B cell (primary cell): ENCODE data around the gene PIP4K2A. TPM values are rescaled to one million over a fixed set of nuclear protein-coding genes. Genes with fewer than 3 reads are reported as not detected.

ENCODE experiments used
- ATAC-seq: fragments of 200-7000 bp; cut with Tn5 transposase; one replicate; pipeline ENCODE4 v1.10.0; 2021; ENCODE audit warnings: low read depth, mild to moderate bottlenecking, moderate number of reproducible peaks, moderate library complexity
- CTCF ChIA-PET: fragments of 350-600 bp; sonication (Branson Sonifier 250); formaldehyde crosslinking; loops from one replicate; lab custom pipeline; 2021; ENCODE audit warnings: antibody characterized with exemption, inconsistent platforms; lab: Charles Lee
- POLR2A ChIA-PET: fragments of 350-600 bp; sonication (Branson Sonifier 250); formaldehyde crosslinking; loops from one replicate; lab custom pipeline; 2021; ENCODE audit warnings: antibody characterized with exemption; lab: Charles Lee
- DNase-seq: peaks from one replicate; pipeline ENCODE4 v3.0.0; 2013
- H2AFZ ChIP-seq: 2 replicates; pipeline ENCODE4 v1.6.1; 2012; ENCODE audit warnings: mild to moderate bottlenecking, low read depth, low read length; ENCODE audit not compliant: insufficient read depth, poor library complexity, severe bottlenecking
- H3K27ac ChIP-seq, 2 donors: 1 replicate in 1 of 2; 2 replicates in 1 of 2; pipeline ENCODE4 v1.5.1; 2012 to 2013; ENCODE audit warnings: low read length in 2 of 2, mild to moderate bottlenecking in 2 of 2, moderate library complexity in 1 of 2
- H3K27me3 ChIP-seq, 4 experiments: fragments of 200-600 bp in 1 of 4; sonication (generic) in 1 of 4; replicated peaks in 1 of 4; 1 replicate in 2 of 4; 2 replicates in 2 of 4; pipeline versions ENCODE4 v1.6.1 to v1.7.0; 2013 to 2016; ENCODE audit warnings: low read length in 3 of 4, mild to moderate bottlenecking in 2 of 4, mixed read lengths in 1 of 4, moderate library complexity in 1 of 4; ENCODE audit not compliant: insufficient read depth in 4 of 4, control insufficient read depth in 3 of 4; ENCODE audit errors: control extremely low read depth in 1 of 4
- H3K36me3 ChIP-seq, 2 experiments: replicated peaks in 1 of 2; 1 replicate in 1 of 2; 2 replicates in 1 of 2; pipeline versions ENCODE4 v1.6.1 to v1.7.1; 2013; ENCODE audit warnings: low read length in 1 of 2; ENCODE audit not compliant: insufficient read depth in 2 of 2, control insufficient read depth in 1 of 2; ENCODE audit errors: control extremely low read depth in 1 of 2, extremely low read depth in 1 of 2
- H3K4me1 ChIP-seq, 2 donors: fragments of 200-600 bp in 1 of 2; sonication (generic) in 1 of 2; 1 replicate in 1 of 2; 2 replicates in 1 of 2; pipeline versions ENCODE4 v1.5.1 to v1.6.1; 2013 to 2017; ENCODE audit warnings: low read length in 2 of 2; ENCODE audit not compliant: control insufficient read depth in 2 of 2, insufficient read depth in 2 of 2
- H3K4me2 ChIP-seq: replicated peaks from 2 replicates; pipeline ENCODE3; 2012; ENCODE audit warnings: mild to moderate bottlenecking, low read depth, low read length; ENCODE audit not compliant: poor library complexity, severe bottlenecking
- H3K4me3 ChIP-seq, 5 experiments: fragments of 200-600 bp in 1 of 5; sonication (generic) in 1 of 5; 1 replicate in 3 of 5; 2 replicates in 2 of 5; pipeline versions ENCODE4 v1.5.1 to v1.7.0; 2011 to 2016; ENCODE audit warnings: low read length in 4 of 5, mild to moderate bottlenecking in 4 of 5, low read depth in 2 of 5, control low read depth in 1 of 5, moderate library complexity in 1 of 5; ENCODE audit not compliant: insufficient read depth in 1 of 5; ENCODE audit errors: control extremely low read depth in 1 of 5, extremely low read depth in 1 of 5
- H3K79me2 ChIP-seq: fragments of 200-600 bp; sonication (generic); one replicate; pipeline ENCODE4 v1.6.0; 2016; ENCODE audit warnings: low read length; ENCODE audit not compliant: control insufficient read depth, insufficient read depth
- H3K9ac ChIP-seq: fragments of 200-600 bp; sonication (generic); 2 replicates; pipeline ENCODE4 v1.6.1; 2017; ENCODE audit warnings: mild to moderate bottlenecking, low read length, moderate library complexity
- H3K9me3 ChIP-seq, 3 donors: one replicate each; pipeline versions ENCODE4 v1.6.1 to v1.7.1; 2013; ENCODE audit warnings: low read length in 2 of 3; ENCODE audit not compliant: control insufficient read depth in 2 of 3, insufficient read depth in 1 of 3; ENCODE audit errors: control extremely low read depth in 1 of 3
- H4K20me1 ChIP-seq: 2 replicates; pipeline ENCODE4 v1.6.0; 2012; ENCODE audit warnings: mild to moderate bottlenecking, low read length; ENCODE audit not compliant: insufficient read depth, control insufficient read depth, poor library complexity, severe bottlenecking
- H3K27ac Mint-ChIP-seq: one replicate; pipeline ENCODE4 v1.8.0; 2021; ENCODE audit warnings: mixed read lengths
- H3K27me3 Mint-ChIP-seq: one replicate; pipeline ENCODE4 v1.8.0; 2021; ENCODE audit warnings: mixed read lengths
- H3K4me1 Mint-ChIP-seq: one replicate; pipeline ENCODE4 v1.8.0; 2021; ENCODE audit warnings: mixed read lengths
- H3K4me3 Mint-ChIP-seq: one replicate; pipeline ENCODE4 v1.8.0; 2021; ENCODE audit warnings: mixed read lengths
- H3K9me3 Mint-ChIP-seq: one replicate; pipeline ENCODE4 v1.8.0; 2022; ENCODE audit warnings: mixed read lengths; ENCODE audit not compliant: insufficient read depth
- EZH2 ChIP-seq: IDR thresholded peaks from 2 replicates; pipeline ENCODE4 v1.6.1; 2012; ENCODE audit warnings: borderline replicate concordance, low read depth, mild to moderate bottlenecking, moderate library complexity, low read length; ENCODE audit not compliant: insufficient read depth, poor library complexity, severe bottlenecking
- WGBS: methylation state at CpG from one replicate; pipeline ENCODE4 v1.1.5; 2013; ENCODE audit warnings: missing lambda C conversion rate; ENCODE audit not compliant: insufficient coverage; 5-methylcytosine and 5-hydroxymethylcytosine counted together
- intact Hi-C: fragments of 100-400 bp; cut with micrococcal nuclease; formaldehyde crosslinking; loops from one replicate; pipeline ENCODE4 v1.10.0; 2022
- polyA plus RNA-seq: library from polyadenylated mRNA; depleted of rRNA; stranded (reverse); fragments of >200 nt; gene quantifications from 2 replicates; pipeline ENCODE4 v1.2.3, GENCODE V29; 2012
- total RNA-seq, 2 donors: library from RNA; stranded (reverse); fragments of 120-200 nt in 1 of 2; gene quantifications; 1 replicate in 1 of 2; 2 replicates in 1 of 2; pipeline versions ENCODE4 v1.2.3 to v1.2.4, GENCODE V29; 2013 to 2022
- TF ChIP-seq, protein P1 (sequence below): fragments of 200-600 bp; IDR thresholded peaks from one replicate; pipeline ENCODE4 v1.8.0; 2022; ENCODE audit warnings: antibody characterized with exemption, mild to moderate bottlenecking

PIP4K2A gene
- total and polyA plus RNA-seq, 2 donors (not counting 1 experiment from before 2014, with no cell fraction given): 21.8 to 103 TPM

DNA sequence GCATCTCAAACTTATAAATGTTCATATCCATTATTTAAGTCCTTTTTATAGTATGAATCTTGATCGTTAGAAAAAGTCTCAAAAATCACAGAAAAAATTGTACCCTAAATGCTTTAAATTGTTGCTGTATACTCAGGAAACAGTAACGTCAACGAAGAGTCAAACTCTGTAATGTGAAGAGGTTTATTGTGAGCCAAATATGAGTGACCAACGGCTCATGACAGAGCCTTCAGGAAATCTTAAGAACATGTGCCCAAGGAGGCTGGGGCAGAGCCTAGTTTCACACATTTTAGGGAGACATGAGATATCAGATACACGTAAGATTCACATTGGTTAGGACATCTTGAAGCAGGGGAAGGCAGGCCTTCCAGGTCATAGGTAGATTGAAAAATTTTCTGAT lies 86.1 kb downstream of the PIP4K2A start:
- DNase-seq (no peak), ATAC-seq (no peak)
- H3K27me3 Mint-ChIP-seq: no peaks in the 10 kb centered on the region
- Histone ChIP-seq H3K27ac (peak overlapping the region; percentile 87 to 88), H3K4me1 (peaks cover 55 to 76% of the 10 kb centered on the region in 2 donors), H3K9ac (no peak overlapping the region), H3K4me3 (no peak overlapping the region), H3K79me2 (peaks cover 98% of the 10 kb centered on the region), H3K4me2 (no peak overlapping the region), H3K9me3 (no peaks in the 10 kb centered on the region), H3K27me3 (no peaks in the 10 kb centered on the region), H4K20me1 (no peaks in the 10 kb centered on the region), H3K36me3 (no peaks in the 10 kb centered on the region), H2AFZ (peak overlapping the region; percentile 30)
- peaks cover 91% of the 10 kb centered on the region for H3K4me1 Mint-ChIP-seq
- intact Hi-C loops: loop anchor here (5.0 kb wide), 1 partner anchor 84 kb away; the partner anchor contains the start of gene PIP4K2A
- H3K27ac Mint-ChIP-seq: peak overlapping the region; percentile 94
- WGBS: 95% methylated on average over 4 of the region's 5 CpGs
- H3K4me3 Mint-ChIP-seq: peak overlapping the region; percentile 16
- POLR2A ChIA-PET: no interaction called here
- TF ChIP-seq, protein P1, sequence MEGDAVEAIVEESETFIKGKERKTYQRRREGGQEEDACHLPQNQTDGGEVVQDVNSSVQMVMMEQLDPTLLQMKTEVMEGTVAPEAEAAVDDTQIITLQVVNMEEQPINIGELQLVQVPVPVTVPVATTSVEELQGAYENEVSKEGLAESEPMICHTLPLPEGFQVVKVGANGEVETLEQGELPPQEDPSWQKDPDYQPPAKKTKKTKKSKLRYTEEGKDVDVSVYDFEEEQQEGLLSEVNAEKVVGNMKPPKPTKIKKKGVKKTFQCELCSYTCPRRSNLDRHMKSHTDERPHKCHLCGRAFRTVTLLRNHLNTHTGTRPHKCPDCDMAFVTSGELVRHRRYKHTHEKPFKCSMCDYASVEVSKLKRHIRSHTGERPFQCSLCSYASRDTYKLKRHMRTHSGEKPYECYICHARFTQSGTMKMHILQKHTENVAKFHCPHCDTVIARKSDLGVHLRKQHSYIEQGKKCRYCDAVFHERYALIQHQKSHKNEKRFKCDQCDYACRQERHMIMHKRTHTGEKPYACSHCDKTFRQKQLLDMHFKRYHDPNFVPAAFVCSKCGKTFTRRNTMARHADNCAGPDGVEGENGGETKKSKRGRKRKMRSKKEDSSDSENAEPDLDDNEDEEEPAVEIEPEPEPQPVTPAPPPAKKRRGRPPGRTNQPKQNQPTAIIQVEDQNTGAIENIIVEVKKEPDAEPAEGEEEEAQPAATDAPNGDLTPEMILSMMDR: no peak
- no peak for TF ChIP-seq EZH2
- H3K9me3 Mint-ChIP-seq: no peaks in the 10 kb centered on the region
- CTCF ChIA-PET: interaction anchor here (1.0 to 2.6 kb wide), 5 partner anchors 12 to 96 kb away, joined by 3 to 11 read pairs (median 6); no protein-coding TSS in a partner anchor

DNA sequence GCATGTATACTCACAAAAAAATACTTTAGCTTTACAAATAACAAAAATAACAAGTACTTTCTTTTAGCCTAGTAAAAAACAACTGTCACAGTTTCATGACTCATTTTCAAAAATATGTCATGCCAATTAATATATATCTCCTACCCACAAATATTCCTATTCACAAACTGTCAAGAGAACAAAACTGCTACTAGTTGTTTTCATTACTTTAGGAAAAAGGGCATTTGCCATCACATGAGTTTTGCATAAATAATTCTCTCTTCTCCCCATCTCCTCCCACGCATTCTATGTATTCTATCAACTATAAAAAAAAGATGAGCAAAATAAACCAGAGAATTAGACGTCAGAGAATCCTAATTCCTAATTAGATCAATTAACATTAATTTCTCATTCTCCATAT lies 87.6 kb downstream of the PIP4K2A start:
- Mint-ChIP-seq H3K9me3 (no peaks in the 10 kb centered on the region), H3K27me3 (no peaks in the 10 kb centered on the region), H3K27ac (peak overlapping the region; percentile 76), H3K4me1 (peaks cover 90% of the 10 kb centered on the region), H3K4me3 (peak overlapping the region; percentile 15)
- ChIA-PET CTCF (interaction anchor here (0.9 to 2.1 kb wide), 2 partner anchors 12 to 52 kb away, joined by 3 to 6 read pairs; no protein-coding TSS in a partner anchor), POLR2A (interaction anchor here (0.7 kb wide), 1 partner anchor 20 kb away, joined by 3 read pairs; no protein-coding TSS in a partner anchor)
- Histone ChIP-seq H3K9me3 (no peaks in the 10 kb centered on the region), H3K36me3 (peaks cover 0 to 3% of the 10 kb centered on the region in 2 experiments), H3K4me1 (peaks cover 61 to 74% of the 10 kb centered on the region in 2 donors), H3K4me2 (peak overlapping the region; percentile 36), H3K27ac (peak overlapping the region in 1 of 2 donors; percentile 53), H4K20me1 (no peaks in the 10 kb centered on the region), H3K79me2 (peaks cover 98% of the 10 kb centered on the region), H3K4me3 (no peak overlapping the region), H3K9ac (no peak overlapping the region), H3K27me3 (no peaks in the 10 kb centered on the region), H2AFZ (no peak overlapping the region)
- no CpG with 5 or more reads among the region's 2 CpGs for WGBS
- intact Hi-C loops: loop anchor here (5.0 kb wide), 1 partner anchor 86 kb away; the partner anchor contains the start of gene PIP4K2A
- no peak for ATAC-seq
- DNase-seq: no peak
- no peak for TF ChIP-seq EZH2
- TF ChIP-seq, protein P1: no peak
